Caco-2 (cell line): ENCODE measurements around the gene ABLIM2. TPM values are rescaled to one million over a fixed set of nuclear protein-coding genes. Genes with fewer than 3 reads are reported as not detected.

ENCODE experiments used
- BruUV-seq: library from RNA; stranded (reverse); fragments of 400-500 nt; replicated peaks from 2 replicates; lab custom pipeline; 2021; lab: Mats Ljungman, UMichigan
- CTCF ChIA-PET: fragments of 300-600 bp; sonication (Branson Sonifier 250); formaldehyde crosslinking; loops from one replicate; lab custom pipeline; 2022; ENCODE audit warnings: antibody characterized with exemption; lab: Charles Lee
- POLR2A ChIA-PET: fragments of 300-600 bp; sonication (Branson Sonifier 250); formaldehyde crosslinking; loops from one replicate; lab custom pipeline; 2022; ENCODE audit warnings: antibody characterized with exemption; lab: Charles Lee
- DNase-seq, 2 experiments: peaks; one replicate each; pipeline versions ENCODE4 v3.0.0 to v3.0.0-alpha.2; 2020 to 2022
- H3K27me3 ChIP-seq: replicated peaks from 2 replicates; pipeline ENCODE4 v1.6.0; 2011; ENCODE audit warnings: low read length; ENCODE audit not compliant: control insufficient read depth, insufficient read depth
- H3K36me3 ChIP-seq: 2 replicates; pipeline ENCODE4 v1.5.1; 2011; ENCODE audit warnings: low read length; ENCODE audit not compliant: control insufficient read depth, insufficient read depth
- H3K4me1 ChIP-seq: fragments of 250-450 bp; sonication (Bioruptor Pico); 2 replicates; pipeline ENCODE4 v1.5.1; 2020; ENCODE audit warnings: mild to moderate bottlenecking
- H3K4me3 ChIP-seq: 2 replicates; pipeline ENCODE4 v1.5.1; 2011; ENCODE audit warnings: low read depth, mild to moderate bottlenecking, control low read depth, low read length
- H3K9me3 ChIP-seq: fragments of 250-450 bp; sonication (Bioruptor Pico); 2 replicates; pipeline ENCODE4 v1.5.1; 2020; ENCODE audit warnings: mild to moderate bottlenecking, moderate library complexity
- H3K27ac Mint-ChIP-seq: one replicate; pipeline ENCODE4 v1.8.0; 2022; ENCODE audit warnings: mixed read lengths; ENCODE audit not compliant: unreplicated experiment
- H3K27me3 Mint-ChIP-seq: one replicate; pipeline ENCODE4 v1.8.0; 2022; ENCODE audit warnings: mixed read lengths; ENCODE audit not compliant: insufficient read depth, unreplicated experiment
- H3K36me3 Mint-ChIP-seq: one replicate; pipeline ENCODE4 v1.8.0; 2022; ENCODE audit warnings: mild to moderate bottlenecking, mixed read lengths; ENCODE audit not compliant: insufficient read depth, unreplicated experiment
- H3K4me1 Mint-ChIP-seq: one replicate; pipeline ENCODE4 v1.8.0; 2022; ENCODE audit warnings: low read depth, mixed read lengths; ENCODE audit not compliant: unreplicated experiment
- H3K4me3 Mint-ChIP-seq: one replicate; pipeline ENCODE4 v1.8.0; 2022; ENCODE audit warnings: mild to moderate bottlenecking, moderate library complexity, mixed read lengths; ENCODE audit not compliant: unreplicated experiment
- H3K9me3 Mint-ChIP-seq: one replicate; pipeline ENCODE4 v1.8.0; 2022; ENCODE audit warnings: mixed read lengths; ENCODE audit not compliant: unreplicated experiment
- CTCF ChIP-seq, 2 experiments: fragments of 200-600 bp in 1 of 2; IDR thresholded peaks; 1 replicate in 1 of 2; 2 replicates in 1 of 2; pipeline versions ENCODE4 v1.5.1 to v1.8.0; 2011 to 2022; ENCODE audit warnings: antibody characterized with exemption in 1 of 2, control low read depth in 1 of 2, inconsistent platforms in 1 of 2, low read depth in 1 of 2, low read length in 1 of 2, mild to moderate bottlenecking in 1 of 2, moderate library complexity in 1 of 2; ENCODE audit not compliant: insufficient read depth in 1 of 2, severe bottlenecking in 1 of 2, unreplicated experiment in 1 of 2
- intact Hi-C: fragments of 100-400 bp; cut with micrococcal nuclease; formaldehyde crosslinking; loops from one replicate; pipeline ENCODE4 v1.10.0; 2022; ENCODE audit not compliant: unreplicated experiment
- total RNA-seq: library from RNA; stranded (reverse); gene quantifications from 2 replicates; pipeline ENCODE4 v1.2.3, GENCODE V29; 2022

The ABLIM2 gene
- total RNA-seq, 1 experiment from 2014 or later, result 0.23 TPM

- Mint-ChIP-seq H3K36me3 (peaks cover 5% of the 10 kb centered on the region), H3K27me3 (peaks cover 5% of the 10 kb centered on the region), H3K4me3 (no peak overlapping the region), H3K27ac (no peak overlapping the region), H3K9me3 (no peaks in the 10 kb centered on the region), H3K4me1 (no peaks in the 10 kb centered on the region)
- BruUV-seq, result no TSS peak
- no peak for TF ChIP-seq CTCF (IDR thresholded peaks at IDR 0.05; ENCODE audit: insufficient read depth in 1 of 2, low read depth in 1 of 2, low read length in 1 of 2, severe bottlenecking in 1 of 2, unreplicated experiment in 1 of 2)
- no peak overlapping the region for H3K4me3 ChIP-seq
- H3K9me3 ChIP-seq, result no peaks in the 10 kb centered on the region
- POLR2A ChIA-PET, result no interaction called here
- CTCF ChIA-PET, result no interaction called here
- no peaks in the 10 kb centered on the region for H3K27me3 ChIP-seq
- intact Hi-C loops, result no loop called here
- DNase-seq, result no peak
- no peaks in the 10 kb centered on the region for H3K36me3 ChIP-seq
- no peaks in the 10 kb centered on the region for H3K4me1 ChIP-seq
Measured at GRCh38 chr4:8033829-8034528, 124.6 kb downstream of the ABLIM2 start.

GRCh38 chr4:8033067-8033755 is 125.4 kb downstream of the ABLIM2 start:
- no peaks in the 10 kb centered on the region for H3K36me3 ChIP-seq
- POLR2A ChIA-PET, result no interaction called here
- peaks cover 5% of the 10 kb centered on the region for H3K36me3 Mint-ChIP-seq
- CTCF ChIA-PET, result no interaction called here
- no peak overlapping the region for H3K4me3 ChIP-seq
- peaks cover 3% of the 10 kb centered on the region for H3K27me3 Mint-ChIP-seq
- H3K27me3 ChIP-seq, result no peaks in the 10 kb centered on the region
- H3K4me1 Mint-ChIP-seq, result peaks cover 4% of the 10 kb centered on the region
- no peak for TF ChIP-seq CTCF (IDR thresholded peaks at IDR 0.05; ENCODE audit: insufficient read depth in 1 of 2, low read depth in 1 of 2, low read length in 1 of 2, severe bottlenecking in 1 of 2, unreplicated experiment in 1 of 2)
- no peaks in the 10 kb centered on the region for H3K9me3 Mint-ChIP-seq
- H3K9me3 ChIP-seq, result no peaks in the 10 kb centered on the region
- H3K27ac Mint-ChIP-seq, result no peak overlapping the region
- intact Hi-C loops, result no loop called here
- no TSS peak for BruUV-seq
- no peak overlapping the region for H3K4me3 Mint-ChIP-seq
- H3K4me1 ChIP-seq, result no peaks in the 10 kb centered on the region
- DNase-seq, result no peak

DNA sequence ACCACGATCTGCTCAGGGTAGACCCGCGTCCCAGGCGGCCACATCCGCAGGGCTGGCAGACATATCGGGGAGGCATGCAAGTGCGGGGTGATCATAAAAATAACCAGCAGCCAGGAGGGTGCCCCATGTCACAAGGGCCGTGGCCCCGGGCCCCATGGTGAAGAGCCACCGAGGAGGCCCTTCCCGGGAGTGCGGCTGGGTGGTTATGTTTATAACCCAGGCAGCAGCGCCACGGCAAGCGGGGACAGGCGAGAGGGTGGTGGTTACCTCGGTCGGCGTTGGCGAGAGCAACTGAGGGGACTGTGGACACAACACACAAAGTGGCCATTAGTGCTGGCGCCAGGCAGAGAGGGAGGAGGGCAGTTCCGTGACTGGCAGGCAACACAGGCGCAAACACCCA is 126.2 kb downstream of the ABLIM2 start:
- no peak for DNase-seq
- Mint-ChIP-seq H3K4me1 (peaks cover 5% of the 10 kb centered on the region), H3K27me3 (peaks cover 1% of the 10 kb centered on the region), H3K4me3 (no peak overlapping the region), H3K27ac (no peak overlapping the region), H3K9me3 (no peaks in the 10 kb centered on the region), H3K36me3 (no peaks in the 10 kb centered on the region)
- no peak for TF ChIP-seq CTCF (IDR thresholded peaks at IDR 0.05; ENCODE audit: insufficient read depth in 1 of 2, low read depth in 1 of 2, low read length in 1 of 2, severe bottlenecking in 1 of 2, unreplicated experiment in 1 of 2)
- Histone ChIP-seq H3K4me3 (no peak overlapping the region), H3K27me3 (no peaks in the 10 kb centered on the region), H3K9me3 (no peaks in the 10 kb centered on the region), H3K36me3 (no peaks in the 10 kb centered on the region), H3K4me1 (no peaks in the 10 kb centered on the region)
- ChIA-PET CTCF (no interaction called here), POLR2A (no interaction called here)
- BruUV-seq, result no TSS peak
- intact Hi-C loops, result no loop called here
